ENCODE data around the gene BAIAP2L2. TPM values are rescaled to one million over a fixed set of nuclear protein-coding genes. Genes with fewer than 3 reads are reported as not detected.

Gene BAIAP2L2
- total RNA-seq, 4 donors from 2014 or later = 0.50 to 1.7 (median 1.1) TPM

- DNase-seq = no peak
- Histone ChIP-seq H3K27ac (no peak overlapping the region), H3K4me1 (no peaks in the 10 kb centered on the region), H3K36me3 (no peaks in the 10 kb centered on the region), H3K27me3 (no peaks in the 10 kb centered on the region), H3K4me3 (replicated peaks in 1 of 3) (no peak overlapping the region), H3K9me3 (no peaks in the 10 kb centered on the region)
- TF ChIP-seq, protein P1, sequence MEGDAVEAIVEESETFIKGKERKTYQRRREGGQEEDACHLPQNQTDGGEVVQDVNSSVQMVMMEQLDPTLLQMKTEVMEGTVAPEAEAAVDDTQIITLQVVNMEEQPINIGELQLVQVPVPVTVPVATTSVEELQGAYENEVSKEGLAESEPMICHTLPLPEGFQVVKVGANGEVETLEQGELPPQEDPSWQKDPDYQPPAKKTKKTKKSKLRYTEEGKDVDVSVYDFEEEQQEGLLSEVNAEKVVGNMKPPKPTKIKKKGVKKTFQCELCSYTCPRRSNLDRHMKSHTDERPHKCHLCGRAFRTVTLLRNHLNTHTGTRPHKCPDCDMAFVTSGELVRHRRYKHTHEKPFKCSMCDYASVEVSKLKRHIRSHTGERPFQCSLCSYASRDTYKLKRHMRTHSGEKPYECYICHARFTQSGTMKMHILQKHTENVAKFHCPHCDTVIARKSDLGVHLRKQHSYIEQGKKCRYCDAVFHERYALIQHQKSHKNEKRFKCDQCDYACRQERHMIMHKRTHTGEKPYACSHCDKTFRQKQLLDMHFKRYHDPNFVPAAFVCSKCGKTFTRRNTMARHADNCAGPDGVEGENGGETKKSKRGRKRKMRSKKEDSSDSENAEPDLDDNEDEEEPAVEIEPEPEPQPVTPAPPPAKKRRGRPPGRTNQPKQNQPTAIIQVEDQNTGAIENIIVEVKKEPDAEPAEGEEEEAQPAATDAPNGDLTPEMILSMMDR (IDR thresholded peaks at IDR 0.05) = no peak
- TF ChIP-seq POLR2A (IDR thresholded peaks at IDR 0.05) = no peak
- intact Hi-C loops (cut with DNase I) = no loop called here
- 77 to 82% methylated on average over 12 to 14 of the region's 17 CpGs for WGBS, 2 donors
Measured at GRCh38 chr22:38106814-38107578, 3.5 kb downstream of the BAIAP2L2 start.

GRCh38 chr22:38104084-38104483 lies 6.4 kb downstream of the BAIAP2L2 start:
- H3K4me1 ChIP-seq = no peaks in the 10 kb centered on the region
- no peak overlapping the region for H3K4me3 ChIP-seq (replicated peaks in 1 of 3)
- H3K27me3 ChIP-seq = no peaks in the 10 kb centered on the region
- TF ChIP-seq POLR2A (IDR thresholded peaks at IDR 0.05) = no peak
- TF ChIP-seq, protein P1 (IDR thresholded peaks at IDR 0.05) = no peak
- 82 to 86% methylated on average over 6 of the region's 6 CpGs for WGBS, 2 donors
- no peaks in the 10 kb centered on the region for H3K36me3 ChIP-seq
- DNase-seq = no peak
- intact Hi-C loops (cut with DNase I) = no loop called here
- H3K9me3 ChIP-seq = no peaks in the 10 kb centered on the region
- no peak overlapping the region for H3K27ac ChIP-seq

GRCh38 chr22:38103641-38104040 lies 6.8 kb downstream of the BAIAP2L2 start:
- Histone ChIP-seq H3K9me3 (no peaks in the 10 kb centered on the region), H3K4me3 (replicated peaks in 1 of 3) (no peak overlapping the region), H3K36me3 (no peaks in the 10 kb centered on the region), H3K4me1 (no peaks in the 10 kb centered on the region), H3K27ac (no peak overlapping the region), H3K27me3 (no peaks in the 10 kb centered on the region)
- intact Hi-C loops (cut with DNase I) = no loop called here
- DNase-seq = no peak
- 79 to 81% methylated on average over 8 of the region's 8 CpGs for WGBS, 2 donors
- no peak for TF ChIP-seq POLR2A (IDR thresholded peaks at IDR 0.05)
- TF ChIP-seq, protein P1 (IDR thresholded peaks at IDR 0.05) = no peak

GRCh38 chr22:38098410-38099249 lies 11.9 kb downstream of the BAIAP2L2 start:
- Histone ChIP-seq H3K27me3 (no peaks in the 10 kb centered on the region), H3K9me3 (no peaks in the 10 kb centered on the region), H3K36me3 (no peaks in the 10 kb centered on the region), H3K4me1 (no peaks in the 10 kb centered on the region), H3K4me3 (replicated peaks in 1 of 3) (no peak overlapping the region), H3K27ac (no peak overlapping the region)
- WGBS, 2 donors = 61 to 68% methylated on average over 9 of the region's 9 CpGs
- no peak for DNase-seq
- no peak for TF ChIP-seq POLR2A (IDR thresholded peaks at IDR 0.05)
- TF ChIP-seq, protein P1 (IDR thresholded peaks at IDR 0.05) = no peak
- intact Hi-C loops (cut with DNase I) = no loop called here
